ENCODE results near the gene DKK2. TPM values are rescaled to one million over a fixed set of nuclear protein-coding genes. Genes with fewer than 3 reads are reported as not detected.

Gene DKK2
- total RNA-seq, 2 donors from 2014 or later = 0.27 to 2.2 TPM

DNA sequence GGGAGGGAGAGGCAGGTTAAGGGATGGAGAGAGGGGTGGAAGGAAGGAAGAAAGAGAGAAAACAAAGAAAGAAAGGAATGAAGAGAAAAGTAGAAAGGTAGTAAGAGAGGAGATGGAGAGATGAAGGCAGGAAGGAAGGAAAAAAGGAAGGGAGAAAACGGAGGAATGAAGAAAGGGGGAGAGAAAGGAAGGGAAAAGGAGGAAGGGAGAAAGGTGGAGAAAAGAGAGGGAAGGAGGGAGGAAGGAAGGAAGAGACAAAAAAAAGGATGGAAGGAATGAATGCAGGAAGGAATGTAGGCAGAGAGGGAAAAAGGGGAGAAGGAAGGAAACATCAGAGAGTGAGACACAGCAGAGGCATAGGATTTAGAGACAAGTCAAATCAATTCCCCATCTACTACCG lies 68.2 kb downstream of the DKK2 start:
- no peak overlapping the region for H3K4me3 ChIP-seq
- TF ChIP-seq, protein P1, sequence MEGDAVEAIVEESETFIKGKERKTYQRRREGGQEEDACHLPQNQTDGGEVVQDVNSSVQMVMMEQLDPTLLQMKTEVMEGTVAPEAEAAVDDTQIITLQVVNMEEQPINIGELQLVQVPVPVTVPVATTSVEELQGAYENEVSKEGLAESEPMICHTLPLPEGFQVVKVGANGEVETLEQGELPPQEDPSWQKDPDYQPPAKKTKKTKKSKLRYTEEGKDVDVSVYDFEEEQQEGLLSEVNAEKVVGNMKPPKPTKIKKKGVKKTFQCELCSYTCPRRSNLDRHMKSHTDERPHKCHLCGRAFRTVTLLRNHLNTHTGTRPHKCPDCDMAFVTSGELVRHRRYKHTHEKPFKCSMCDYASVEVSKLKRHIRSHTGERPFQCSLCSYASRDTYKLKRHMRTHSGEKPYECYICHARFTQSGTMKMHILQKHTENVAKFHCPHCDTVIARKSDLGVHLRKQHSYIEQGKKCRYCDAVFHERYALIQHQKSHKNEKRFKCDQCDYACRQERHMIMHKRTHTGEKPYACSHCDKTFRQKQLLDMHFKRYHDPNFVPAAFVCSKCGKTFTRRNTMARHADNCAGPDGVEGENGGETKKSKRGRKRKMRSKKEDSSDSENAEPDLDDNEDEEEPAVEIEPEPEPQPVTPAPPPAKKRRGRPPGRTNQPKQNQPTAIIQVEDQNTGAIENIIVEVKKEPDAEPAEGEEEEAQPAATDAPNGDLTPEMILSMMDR (IDR thresholded peaks at IDR 0.05) = no peak
- H3K36me3 ChIP-seq = no peaks in the 10 kb centered on the region
- no peaks in the 10 kb centered on the region for H3K4me1 ChIP-seq (ENCODE audit: control insufficient read depth in 1 of 2, low read depth in 2 of 2)
- no peak overlapping the region for H3K27ac ChIP-seq
- ATAC-seq (ENCODE audit: insufficient number of reproducible peaks, low FRiP score, low read depth) = no peak
- no peak for DNase-seq (ENCODE audit: low spot score)
- H3K9me3 ChIP-seq = no peaks in the 10 kb centered on the region
- no peaks in the 10 kb centered on the region for H3K27me3 ChIP-seq (replicated peaks; ENCODE audit: insufficient read depth)

GRCh38 chr4:106953036-106953705 lies 82.9 kb downstream of the DKK2 start:
- H3K27me3 ChIP-seq (replicated peaks; ENCODE audit: insufficient read depth) = no peaks in the 10 kb centered on the region
- ATAC-seq (ENCODE audit: insufficient number of reproducible peaks, low FRiP score, low read depth) (no peak), DNase-seq (ENCODE audit: low spot score) (no peak)
- no peak overlapping the region for H3K27ac ChIP-seq
- TF ChIP-seq, protein P1 (IDR thresholded peaks at IDR 0.05) = no peak
- no peak overlapping the region for H3K4me3 ChIP-seq
- no peaks in the 10 kb centered on the region for H3K9me3 ChIP-seq
- H3K36me3 ChIP-seq = no peaks in the 10 kb centered on the region
- H3K4me1 ChIP-seq (ENCODE audit: control insufficient read depth in 1 of 2, low read depth in 2 of 2) = no peaks in the 10 kb centered on the region

GRCh38 chr4:106951891-106952290 lies 84.2 kb downstream of the DKK2 start:
- TF ChIP-seq, protein P1 (IDR thresholded peaks at IDR 0.05) = no peak
- Histone ChIP-seq H3K36me3 (no peaks in the 10 kb centered on the region), H3K27ac (no peak overlapping the region), H3K4me3 (no peak overlapping the region), H3K9me3 (no peaks in the 10 kb centered on the region), H3K4me1 (ENCODE audit: control insufficient read depth in 1 of 2, low read depth in 2 of 2) (no peaks in the 10 kb centered on the region), H3K27me3 (replicated peaks; ENCODE audit: insufficient read depth) (no peaks in the 10 kb centered on the region)
- ATAC-seq (ENCODE audit: insufficient number of reproducible peaks, low FRiP score, low read depth) = no peak
- no peak for DNase-seq (ENCODE audit: low spot score)

DNA sequence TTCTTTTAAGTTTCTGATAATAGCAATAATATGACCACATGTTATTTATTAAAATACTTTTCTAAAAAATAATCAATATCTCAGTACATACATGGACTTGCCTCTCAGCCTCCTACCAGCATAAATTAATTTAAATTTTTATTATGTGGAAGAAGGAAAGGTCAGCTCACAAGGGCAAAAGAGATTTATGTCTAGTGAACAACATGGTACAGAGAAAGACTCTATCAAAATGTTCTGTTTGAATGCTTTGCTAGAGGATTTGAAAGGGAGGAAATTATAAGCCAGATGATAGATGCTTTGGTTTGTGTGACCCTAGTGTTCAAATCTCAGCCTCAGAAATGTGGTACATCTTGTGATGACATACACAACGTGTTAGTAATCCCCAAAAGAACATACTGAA lies 94.3 kb downstream of the DKK2 start:
- Histone ChIP-seq H3K36me3 (no peaks in the 10 kb centered on the region), H3K9me3 (no peaks in the 10 kb centered on the region), H3K4me1 (ENCODE audit: control insufficient read depth in 1 of 2, low read depth in 2 of 2) (no peaks in the 10 kb centered on the region), H3K4me3 (no peak overlapping the region), H3K27ac (no peak overlapping the region), H3K27me3 (replicated peaks; ENCODE audit: insufficient read depth) (no peaks in the 10 kb centered on the region)
- TF ChIP-seq, protein P1 (IDR thresholded peaks at IDR 0.05) = no peak
- ATAC-seq (ENCODE audit: insufficient number of reproducible peaks, low FRiP score, low read depth) (no peak), DNase-seq (ENCODE audit: low spot score) (no peak)

DNA sequence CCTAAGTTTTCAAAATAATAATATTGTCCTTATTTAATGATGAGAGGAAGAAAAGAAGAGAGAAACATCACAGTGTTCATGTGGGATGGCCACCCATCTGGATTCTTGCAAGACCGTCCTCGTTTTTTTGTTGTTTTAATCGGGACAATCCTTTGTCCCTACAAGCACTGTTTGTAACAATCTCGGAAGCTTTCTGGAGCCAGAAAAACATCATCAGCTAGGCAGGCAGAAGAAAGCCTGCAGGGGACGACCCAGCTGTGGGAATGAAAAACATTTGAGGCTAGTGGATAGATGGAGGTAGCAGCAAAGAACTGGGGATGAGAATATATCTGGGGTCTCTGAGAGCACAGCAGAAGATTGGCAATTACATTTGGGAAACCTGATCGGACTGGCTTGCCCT lies 105.6 kb downstream of the DKK2 start:
- TF ChIP-seq, protein P1 (IDR thresholded peaks at IDR 0.05) = no peak
- no peaks in the 10 kb centered on the region for H3K36me3 ChIP-seq
- ATAC-seq (ENCODE audit: insufficient number of reproducible peaks, low FRiP score, low read depth) (no peak), DNase-seq (ENCODE audit: low spot score) (no peak)
- H3K9me3 ChIP-seq = no peaks in the 10 kb centered on the region
- no peak overlapping the region for H3K4me3 ChIP-seq
- no peak overlapping the region for H3K27ac ChIP-seq
- no peaks in the 10 kb centered on the region for H3K27me3 ChIP-seq (replicated peaks; ENCODE audit: insufficient read depth)
- H3K4me1 ChIP-seq (ENCODE audit: control insufficient read depth in 1 of 2, low read depth in 2 of 2) = peaks cover 0 to 18% of the 10 kb centered on the region in 2 donors
